GM12872 (cell line): Measurements from ENCODE around the gene GPR153.

ENCODE experiments used
- TF ChIP-seq, protein P1 (sequence below): IDR thresholded peaks from 3 replicates; pipeline ENCODE4 v1.5.1; 2011; ENCODE audit warnings: low read depth, mild to moderate bottlenecking, low read length, moderate library complexity; ENCODE audit not compliant: insufficient read depth

GPR153 gene

DNA sequence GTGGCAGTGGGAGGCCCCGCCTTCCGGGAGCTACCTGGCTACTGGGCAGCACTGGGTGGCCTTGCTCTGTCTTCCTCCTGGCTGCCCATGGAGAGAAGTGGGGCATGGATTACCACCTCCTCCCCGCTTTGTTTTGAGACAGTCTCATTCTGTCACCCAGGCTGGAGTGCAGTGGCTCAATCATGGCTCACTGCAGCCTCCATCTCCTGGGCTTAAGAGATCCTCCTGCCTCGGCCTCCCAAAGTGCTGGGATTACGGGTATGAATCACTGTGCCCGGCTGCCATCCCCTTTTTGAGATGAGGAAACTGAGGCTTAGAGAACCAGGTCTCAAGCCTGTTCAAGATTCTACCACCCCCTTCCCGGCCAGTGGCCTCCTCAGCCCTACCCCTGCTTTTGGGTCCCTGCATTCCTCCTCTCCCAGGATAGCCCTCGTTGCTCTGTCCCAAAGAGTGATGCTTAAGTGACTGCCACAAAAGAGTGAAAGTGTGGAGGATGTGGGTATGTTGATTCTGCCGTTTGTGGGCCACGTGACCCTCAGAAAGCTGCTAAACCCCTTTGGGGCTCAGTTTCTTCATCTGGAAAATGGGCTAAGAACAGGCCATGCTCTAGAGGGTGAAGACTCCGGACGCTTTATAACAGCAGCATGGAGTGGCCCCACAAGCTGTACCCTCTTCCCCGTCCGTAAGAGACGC is 9.1 kb downstream of the GPR153 start:
- TF ChIP-seq, protein P1, sequence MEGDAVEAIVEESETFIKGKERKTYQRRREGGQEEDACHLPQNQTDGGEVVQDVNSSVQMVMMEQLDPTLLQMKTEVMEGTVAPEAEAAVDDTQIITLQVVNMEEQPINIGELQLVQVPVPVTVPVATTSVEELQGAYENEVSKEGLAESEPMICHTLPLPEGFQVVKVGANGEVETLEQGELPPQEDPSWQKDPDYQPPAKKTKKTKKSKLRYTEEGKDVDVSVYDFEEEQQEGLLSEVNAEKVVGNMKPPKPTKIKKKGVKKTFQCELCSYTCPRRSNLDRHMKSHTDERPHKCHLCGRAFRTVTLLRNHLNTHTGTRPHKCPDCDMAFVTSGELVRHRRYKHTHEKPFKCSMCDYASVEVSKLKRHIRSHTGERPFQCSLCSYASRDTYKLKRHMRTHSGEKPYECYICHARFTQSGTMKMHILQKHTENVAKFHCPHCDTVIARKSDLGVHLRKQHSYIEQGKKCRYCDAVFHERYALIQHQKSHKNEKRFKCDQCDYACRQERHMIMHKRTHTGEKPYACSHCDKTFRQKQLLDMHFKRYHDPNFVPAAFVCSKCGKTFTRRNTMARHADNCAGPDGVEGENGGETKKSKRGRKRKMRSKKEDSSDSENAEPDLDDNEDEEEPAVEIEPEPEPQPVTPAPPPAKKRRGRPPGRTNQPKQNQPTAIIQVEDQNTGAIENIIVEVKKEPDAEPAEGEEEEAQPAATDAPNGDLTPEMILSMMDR = no peak

- TF ChIP-seq, protein P1 = no peak
These were observed 9.7 kb downstream of the GPR153 start for GRCh38 chr1:6251233-6251632.

- TF ChIP-seq, protein P1 = no peak
These were observed 10.9 kb downstream of the GPR153 start for GRCh38 chr1:6249739-6250689.

DNA sequence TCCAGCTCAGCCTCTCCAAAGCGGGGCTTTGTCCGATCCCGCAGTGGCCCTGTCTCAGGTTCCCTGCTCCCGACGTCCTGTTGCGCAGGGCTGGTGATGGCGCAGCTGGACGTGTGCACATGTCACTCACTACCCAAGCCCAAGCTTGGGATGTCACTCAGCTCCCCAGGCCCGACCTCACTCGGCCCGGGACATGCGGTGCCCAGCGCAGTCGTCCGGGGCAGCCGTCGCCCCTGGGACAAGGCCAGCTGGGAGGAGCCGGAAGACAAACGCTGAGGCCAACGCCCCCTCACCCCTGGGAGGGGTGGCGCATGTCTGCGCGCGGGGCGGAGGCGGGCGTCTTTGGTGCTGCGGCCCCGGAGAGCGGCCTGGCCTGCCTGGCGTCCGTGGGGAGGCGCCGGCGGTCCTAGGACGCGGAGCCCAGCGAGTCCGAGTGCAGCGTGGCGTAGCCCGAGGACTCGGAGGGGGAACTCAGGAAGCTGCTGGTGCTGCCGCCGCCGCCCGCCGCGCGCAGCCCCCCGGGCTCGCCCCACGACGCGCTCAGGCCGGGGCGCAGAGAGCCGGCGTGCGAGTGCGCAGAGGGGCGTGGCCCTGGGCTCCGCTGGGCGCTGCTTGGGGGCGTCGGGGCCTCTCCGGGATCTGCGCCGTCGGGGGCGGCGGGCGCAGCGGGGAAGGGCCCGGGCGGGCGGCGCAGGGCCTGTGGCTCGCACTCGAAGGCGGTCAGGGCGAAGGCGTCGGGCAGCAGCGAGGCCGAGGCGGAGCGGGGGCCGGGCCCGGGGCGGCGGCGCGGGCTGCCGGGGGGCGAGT is 11.8 kb downstream of the GPR153 start:
- TF ChIP-seq, protein P1 = no peak

GRCh38 chr1:6248161-6248776 is 12.6 kb downstream of the GPR153 start:
- TF ChIP-seq, protein P1 = no peak

DNA sequence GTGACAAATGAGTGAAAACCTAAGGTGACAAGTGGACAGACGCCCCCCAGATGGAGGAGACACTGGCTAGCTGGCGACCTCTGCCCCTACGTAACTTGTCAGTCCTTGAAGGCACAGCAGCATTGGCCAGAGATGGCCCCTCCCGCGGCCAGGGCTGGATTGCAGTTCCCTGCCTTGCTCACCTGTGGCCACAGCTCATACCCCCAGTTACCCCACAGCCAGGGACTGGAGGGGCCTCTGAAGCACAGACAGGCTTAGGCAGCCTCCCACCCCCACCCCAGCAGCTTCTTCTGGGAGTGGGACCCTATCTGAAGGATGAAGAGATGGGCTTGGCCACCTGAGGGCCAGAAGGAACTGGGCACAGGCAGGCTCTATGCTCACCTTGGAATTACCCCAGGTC is 13.2 kb downstream of the GPR153 start:
- TF ChIP-seq, protein P1 = no peak
